PFSK-1 (cell line): ENCODE measurements around the gene ACTMAP.

Experiments
- FOXP2 ChIP-seq: optimal IDR thresholded peaks from 2 replicates; pipeline ENCODE3; 2011; ENCODE audit warnings: borderline replicate concordance, control low read depth, inconsistent platforms; ENCODE audit not compliant: insufficient read depth; ENCODE audit errors: extremely low read length, extremely low read depth
- POLR2AphosphoS5 ChIP-seq: IDR thresholded peaks from 2 replicates; pipeline ENCODE4 v1.6.1; 2012; ENCODE audit warnings: low read depth, mild to moderate bottlenecking, control low read depth, low read length, moderate library complexity
- REST ChIP-seq, 2 experiments: IDR thresholded peaks; 2 replicates each; pipeline versions ENCODE4 v1.6.1 to v1.8.0; 2011 to 2012; ENCODE audit warnings: low read depth in 2 of 2, low read length in 2 of 2, control low read depth in 1 of 2, inconsistent platforms in 1 of 2, mild to moderate bottlenecking in 1 of 2, moderate library complexity in 1 of 2; ENCODE audit not compliant: insufficient read depth in 1 of 2
- SIN3A ChIP-seq: IDR thresholded peaks from 2 replicates; pipeline ENCODE4 v1.6.1; 2012; ENCODE audit warnings: mild to moderate bottlenecking, low read length, moderate library complexity, borderline replicate concordance; ENCODE audit not compliant: insufficient read depth
- TAF1 ChIP-seq: IDR thresholded peaks from 2 replicates; pipeline ENCODE4 v1.6.1; 2012; ENCODE audit warnings: low read length, control low read depth, borderline replicate concordance; ENCODE audit not compliant: insufficient read depth

Gene ACTMAP

GRCh38 chr19:40705362-40705651 is 45.0 kb downstream of the ACTMAP start:
- no peak for TF ChIP-seq TAF1
- TF ChIP-seq REST (IDR thresholded peaks at IDR 0.05; ENCODE audit: insufficient read depth in 1 of 2, low read depth in 2 of 2, low read length in 2 of 2), result no peak
- no peak for TF ChIP-seq POLR2AphosphoS5
- no peak for TF ChIP-seq FOXP2

- TF ChIP-seq FOXP2, result no peak
- TF ChIP-seq REST (IDR thresholded peaks at IDR 0.05; ENCODE audit: insufficient read depth in 1 of 2, low read depth in 2 of 2, low read length in 2 of 2), result no peak
- TF ChIP-seq SIN3A, result no peak
- no peak for TF ChIP-seq TAF1
Observed at GRCh38 chr19:40704491-40705361, 45.6 kb downstream of the ACTMAP start.

- TF ChIP-seq SIN3A (no peak), FOXP2 (no peak)
Observed at GRCh38 chr19:40703029-40703755, 47.1 kb downstream of the ACTMAP start.

- TF ChIP-seq FOXP2, result peak; percentile 66
- TF ChIP-seq POLR2AphosphoS5, result no peak
Observed at GRCh38 chr19:40702337-40703012, 47.8 kb downstream of the ACTMAP start.

- TF ChIP-seq TAF1 (no peak), POLR2AphosphoS5 (no peak)
Observed at GRCh38 chr19:40701758-40702157, 48.5 kb downstream of the ACTMAP start.

GRCh38 chr19:40700083-40700482 is 50.2 kb downstream of the ACTMAP start:
- TF ChIP-seq POLR2AphosphoS5 (no peak), REST (IDR thresholded peaks at IDR 0.05; ENCODE audit: insufficient read depth in 1 of 2, low read depth in 2 of 2, low read length in 2 of 2) (no peak), TAF1 (no peak), FOXP2 (no peak), SIN3A (no peak)
